Activated naive CD4-positive, alpha-beta T cell treated with anti-CD3 and anti-CD28 coated beads, Interleukin-2, amount 10 ng/mL, durations not matched to agents 7 days and 5 days (primary cell): ENCODE data around the gene JAG2.

Experiments used
- CTCF ChIA-PET: fragments of 350-600 bp; sonication (Branson Sonifier 250); formaldehyde crosslinking; loops from one replicate; lab custom pipeline; 2021; ENCODE audit warnings: antibody characterized with exemption; lab: Charles Lee
- DNase-seq: peaks from one replicate; pipeline ENCODE4 v3.0.0-alpha.2; 2020
- H3K27ac Mint-ChIP-seq: one replicate; pipeline ENCODE4 v1.8.0; 2021; ENCODE audit warnings: mild to moderate bottlenecking, moderate library complexity, mixed read lengths
- H3K27me3 Mint-ChIP-seq: one replicate; pipeline ENCODE4 v1.8.0; 2021; ENCODE audit warnings: mild to moderate bottlenecking, mixed read lengths
- H3K36me3 Mint-ChIP-seq: one replicate; pipeline ENCODE4 v1.8.0; 2021; ENCODE audit warnings: mixed read lengths
- H3K4me1 Mint-ChIP-seq: one replicate; pipeline ENCODE4 v1.8.0; 2021; ENCODE audit warnings: mixed read lengths
- H3K4me3 Mint-ChIP-seq: one replicate; pipeline ENCODE4 v1.8.0; 2021; ENCODE audit warnings: mild to moderate bottlenecking, moderate library complexity, mixed read lengths
- H3K9me3 Mint-ChIP-seq: one replicate; pipeline ENCODE4 v1.8.0; 2021; ENCODE audit warnings: mixed read lengths

JAG2 gene

DNA sequence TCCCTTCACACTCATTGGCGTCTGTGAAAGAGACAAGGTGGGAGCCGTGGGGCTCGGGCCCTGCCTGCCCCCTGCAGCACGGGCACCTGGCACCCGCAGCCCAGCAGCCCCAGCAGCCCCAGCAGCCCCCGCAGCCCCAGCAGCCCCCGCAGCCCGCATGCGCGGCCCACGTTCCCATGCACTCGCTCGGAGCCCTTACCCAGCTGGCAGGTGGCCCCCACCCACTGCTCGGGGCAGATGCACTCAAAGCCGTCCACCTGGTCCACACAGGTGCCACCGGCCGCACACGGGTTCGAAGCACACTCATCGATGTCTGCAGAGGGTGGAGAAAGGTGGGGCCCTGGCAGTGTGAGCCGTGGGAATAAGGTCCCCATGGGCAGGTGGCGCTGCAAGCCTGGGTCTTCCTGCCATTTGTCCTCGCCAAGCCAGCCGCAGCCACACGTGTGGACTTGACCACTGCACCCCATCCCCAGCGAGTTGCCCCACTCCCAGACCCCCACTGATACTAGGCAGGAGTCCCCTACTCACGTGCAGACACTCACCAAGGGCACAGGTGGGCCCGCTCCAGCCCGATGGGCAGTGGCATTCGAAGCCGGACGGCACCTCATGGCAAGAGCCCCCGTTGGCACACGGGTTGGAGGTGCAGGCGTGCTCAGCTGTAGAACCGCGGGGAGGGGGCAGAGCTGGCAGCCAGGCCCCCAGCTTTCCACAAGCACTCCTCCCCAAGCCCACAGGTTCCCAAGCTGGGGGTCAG is 17.3 kb downstream of the JAG2 start:
- no peaks in the 10 kb centered on the region for H3K36me3 Mint-ChIP-seq
- peaks cover 1% of the 10 kb centered on the region for H3K27me3 Mint-ChIP-seq
- H3K27ac Mint-ChIP-seq = no peak overlapping the region
- no peaks in the 10 kb centered on the region for H3K4me1 Mint-ChIP-seq
- no peak overlapping the region for H3K4me3 Mint-ChIP-seq
- peak; percentile 12 for DNase-seq
- CTCF ChIA-PET = no interaction called here
- H3K9me3 Mint-ChIP-seq = no peaks in the 10 kb centered on the region

DNA sequence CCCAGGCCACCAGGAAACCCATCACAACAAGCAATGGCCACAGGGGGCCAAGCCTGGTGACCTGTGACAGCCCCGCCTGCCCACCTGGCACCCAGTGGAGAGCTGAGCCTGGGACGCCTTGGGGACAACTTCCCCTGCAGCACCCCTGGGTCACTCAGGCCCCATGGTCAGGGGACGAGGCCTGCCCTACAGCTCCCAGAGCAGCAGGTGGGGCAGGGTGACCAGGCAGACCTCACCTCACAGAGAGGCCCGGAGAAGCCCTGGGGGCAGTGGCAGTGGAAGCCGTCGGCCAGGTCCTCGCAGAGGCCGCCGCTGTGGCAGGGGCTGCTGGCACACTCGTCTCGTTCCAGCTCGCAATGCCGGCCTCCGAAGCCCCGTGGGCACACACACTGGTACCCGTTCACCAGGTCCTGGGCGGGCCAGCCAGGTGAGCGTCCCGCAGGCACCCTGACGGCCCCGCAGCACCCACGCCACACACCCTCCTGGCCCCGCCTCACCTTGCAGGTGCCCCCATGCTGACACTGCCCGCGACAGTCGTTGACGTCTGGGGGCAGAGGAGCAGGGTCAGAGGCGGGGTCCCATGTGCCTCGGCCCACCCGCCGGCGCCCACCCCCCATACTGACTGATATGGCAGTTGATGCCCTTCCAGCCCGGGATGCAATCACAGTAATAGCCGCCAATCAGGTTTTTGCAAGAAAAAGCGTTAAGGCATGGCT is 18.1 kb downstream of the JAG2 start:
- no peaks in the 10 kb centered on the region for H3K9me3 Mint-ChIP-seq
- no peak overlapping the region for H3K27ac Mint-ChIP-seq
- CTCF ChIA-PET = no interaction called here
- DNase-seq = peak; percentile 18
- H3K4me1 Mint-ChIP-seq = no peaks in the 10 kb centered on the region
- H3K27me3 Mint-ChIP-seq = no peaks in the 10 kb centered on the region
- H3K36me3 Mint-ChIP-seq = no peaks in the 10 kb centered on the region
- H3K4me3 Mint-ChIP-seq = no peak overlapping the region

DNA sequence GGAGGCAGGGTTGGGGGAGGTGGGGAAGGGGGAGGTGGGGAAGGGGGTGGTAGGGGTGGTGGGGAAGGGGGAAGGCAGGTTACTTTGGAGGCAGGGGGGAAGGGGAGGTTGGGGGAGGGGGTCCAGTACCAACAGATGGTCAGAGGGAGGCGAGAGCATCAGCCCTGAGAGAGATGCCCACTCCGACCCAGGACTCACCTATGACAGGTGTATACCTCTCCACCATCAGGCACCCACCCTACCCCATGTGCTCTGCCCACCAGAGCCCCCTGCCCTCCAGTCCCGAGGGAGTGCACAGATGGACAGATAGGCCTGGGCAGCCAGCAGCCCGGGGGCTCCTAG is 18.6 kb downstream of the JAG2 start:
- no peaks in the 10 kb centered on the region for H3K36me3 Mint-ChIP-seq
- H3K9me3 Mint-ChIP-seq = no peaks in the 10 kb centered on the region
- CTCF ChIA-PET = no interaction called here
- DNase-seq = peak; percentile 14
- no peaks in the 10 kb centered on the region for H3K4me1 Mint-ChIP-seq
- H3K27ac Mint-ChIP-seq = no peak overlapping the region
- no peak overlapping the region for H3K4me3 Mint-ChIP-seq
- H3K27me3 Mint-ChIP-seq = no peaks in the 10 kb centered on the region

DNA sequence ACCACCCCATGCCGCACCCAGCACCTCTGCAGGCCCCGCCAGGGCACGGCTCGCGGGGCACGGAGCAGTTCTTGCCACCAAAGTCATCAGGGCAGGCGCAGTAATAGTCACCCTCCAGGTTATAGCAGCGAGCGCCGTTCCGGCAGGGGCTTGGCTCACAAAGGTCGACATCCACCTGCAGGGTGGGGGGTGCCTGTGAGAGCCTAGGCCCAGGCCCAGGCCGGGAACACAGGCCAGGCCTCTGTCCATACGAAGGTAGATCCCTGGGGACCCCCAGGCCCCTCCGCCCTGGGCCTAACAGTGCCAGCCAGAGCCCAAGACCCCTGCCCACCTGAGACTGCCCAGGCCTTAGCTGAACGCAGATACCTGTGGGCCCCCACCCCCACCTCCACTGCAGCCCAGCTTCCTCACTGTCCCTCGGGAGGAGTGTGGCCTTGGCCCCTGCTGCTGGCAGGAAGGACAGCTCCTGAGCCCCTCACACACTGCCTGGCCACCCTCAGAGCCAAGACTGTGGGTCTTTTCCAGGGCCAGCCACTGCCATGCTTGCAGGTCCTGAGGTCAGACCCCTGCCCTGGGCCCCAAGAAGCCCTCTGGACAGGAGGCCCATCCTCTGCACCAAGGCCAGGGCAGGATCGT is 19.3 kb downstream of the JAG2 start:
- CTCF ChIA-PET = no interaction called here
- no peak overlapping the region for H3K27ac Mint-ChIP-seq
- H3K9me3 Mint-ChIP-seq = no peaks in the 10 kb centered on the region
- no peaks in the 10 kb centered on the region for H3K4me1 Mint-ChIP-seq
- H3K27me3 Mint-ChIP-seq = no peaks in the 10 kb centered on the region
- DNase-seq = peak; percentile 14
- H3K36me3 Mint-ChIP-seq = no peaks in the 10 kb centered on the region
- no peak overlapping the region for H3K4me3 Mint-ChIP-seq

DNA sequence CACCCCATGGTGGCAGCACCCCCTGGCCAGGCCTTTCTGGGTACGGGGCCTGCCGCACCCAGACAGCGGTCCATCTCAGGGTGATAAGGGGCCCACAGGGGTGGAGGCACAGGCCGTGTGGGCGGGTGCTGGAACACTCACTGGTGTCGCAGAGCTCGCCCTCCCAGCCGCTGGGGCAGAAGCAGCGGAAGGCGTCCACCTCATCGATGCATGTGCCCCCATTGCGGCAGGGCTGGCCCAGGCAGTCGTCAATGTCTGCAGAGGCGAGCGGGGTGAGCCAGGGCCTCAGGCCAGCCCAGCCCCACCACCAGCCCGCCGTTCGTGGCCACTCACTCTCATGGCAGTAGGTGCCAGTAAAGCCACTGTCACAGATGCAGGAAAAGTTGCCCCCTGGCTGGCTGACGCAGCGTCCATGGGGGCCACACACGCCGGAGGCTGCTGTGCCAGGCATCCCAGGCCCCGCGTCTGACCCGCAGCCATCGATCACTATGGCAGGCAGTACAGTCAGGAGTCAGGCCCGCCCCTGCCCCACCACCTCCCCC is 19.9 kb downstream of the JAG2 start:
- Mint-ChIP-seq H3K36me3 (no peaks in the 10 kb centered on the region), H3K4me3 (no peak overlapping the region), H3K9me3 (no peaks in the 10 kb centered on the region), H3K27ac (no peak overlapping the region), H3K27me3 (no peaks in the 10 kb centered on the region), H3K4me1 (no peaks in the 10 kb centered on the region)
- no peak for DNase-seq
- CTCF ChIA-PET = no interaction called here

DNA sequence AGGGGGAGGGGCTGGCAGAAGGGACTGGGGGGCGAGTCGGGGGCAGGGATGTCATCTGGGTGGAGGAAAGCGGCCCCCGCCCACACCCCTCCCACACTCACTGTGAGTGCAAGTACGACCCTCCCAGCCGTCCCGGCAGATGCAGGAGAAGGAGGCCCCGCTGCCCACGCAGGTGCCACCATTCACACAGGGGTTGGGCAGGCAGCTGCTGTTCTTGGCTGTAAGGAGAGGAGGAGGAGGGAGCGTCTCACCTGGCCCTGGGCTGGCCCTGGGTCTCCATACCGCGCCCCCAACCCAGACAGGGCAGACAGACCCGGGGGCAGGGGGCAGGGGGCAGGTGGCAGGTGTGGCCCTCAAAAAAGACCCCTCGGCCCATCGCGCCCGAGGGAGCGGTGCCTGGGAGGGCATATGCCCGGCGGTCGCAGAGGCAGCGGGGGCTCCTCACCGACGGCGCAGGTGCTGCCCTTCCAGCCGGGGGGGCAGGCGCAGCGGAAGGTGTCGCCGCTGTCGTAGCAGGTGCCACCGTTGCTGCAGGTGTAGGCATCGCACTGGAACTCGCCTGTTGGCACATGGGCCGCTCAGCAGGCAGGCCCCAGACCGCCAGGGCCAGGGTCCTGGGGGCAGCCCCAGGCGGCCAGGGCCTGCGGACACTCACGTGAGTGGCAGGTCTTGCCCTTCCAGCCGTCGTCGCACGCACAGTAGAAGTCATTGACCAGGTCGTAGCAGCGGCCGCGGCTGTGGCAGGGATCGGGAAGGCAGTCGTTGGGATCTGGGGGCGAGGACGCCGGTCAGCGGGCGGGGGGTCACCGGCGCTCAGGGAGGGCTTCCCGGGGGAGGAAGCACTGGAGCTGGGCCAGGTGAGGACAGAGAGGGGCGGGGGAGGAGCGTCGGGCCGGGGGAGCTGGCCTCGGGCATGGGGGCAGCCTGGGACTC is 20.6 kb downstream of the JAG2 start:
- DNase-seq = peak; percentile 17
- no peak overlapping the region for H3K4me3 Mint-ChIP-seq
- H3K4me1 Mint-ChIP-seq = no peaks in the 10 kb centered on the region
- no peaks in the 10 kb centered on the region for H3K27me3 Mint-ChIP-seq
- CTCF ChIA-PET = no interaction called here
- H3K27ac Mint-ChIP-seq = no peak overlapping the region
- no peaks in the 10 kb centered on the region for H3K9me3 Mint-ChIP-seq
- no peaks in the 10 kb centered on the region for H3K36me3 Mint-ChIP-seq

DNA sequence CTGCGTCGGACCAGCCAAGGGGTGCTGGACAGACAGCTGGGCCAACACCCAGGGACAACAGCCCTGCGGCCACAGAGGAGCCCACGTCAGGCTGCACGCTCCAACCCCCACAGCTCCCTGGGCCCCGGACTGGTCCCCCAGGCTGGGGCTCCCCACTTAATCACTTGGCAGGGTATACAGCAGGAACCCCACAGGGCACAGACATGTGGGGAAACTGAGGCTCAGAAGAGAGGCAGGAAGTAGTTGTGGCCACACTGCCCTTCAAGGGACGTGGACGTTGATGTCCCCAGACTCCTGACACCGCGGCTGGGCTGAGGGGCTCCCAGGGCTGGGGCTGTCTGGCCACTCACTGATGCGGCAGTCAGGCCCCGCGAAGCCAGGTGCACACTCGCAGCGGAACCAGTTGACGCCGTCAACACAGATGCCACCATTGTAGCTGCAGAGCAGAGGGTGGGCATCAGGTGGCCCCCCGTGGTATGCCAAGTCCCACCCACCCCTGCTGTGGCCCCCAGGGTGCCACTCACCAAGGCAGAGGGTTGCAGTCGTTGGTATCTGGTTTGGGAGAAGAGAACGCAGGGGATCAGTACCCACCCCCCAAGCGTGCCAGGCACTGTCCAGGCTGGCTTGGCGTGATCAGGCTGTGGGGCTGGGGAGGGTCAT is 21.5 kb downstream of the JAG2 start:
- Mint-ChIP-seq H3K27ac (no peak overlapping the region), H3K36me3 (no peaks in the 10 kb centered on the region), H3K4me1 (no peaks in the 10 kb centered on the region), H3K27me3 (no peaks in the 10 kb centered on the region), H3K4me3 (no peak overlapping the region), H3K9me3 (peaks cover 3% of the 10 kb centered on the region)
- CTCF ChIA-PET = no interaction called here
- DNase-seq = peak; percentile 17

DNA sequence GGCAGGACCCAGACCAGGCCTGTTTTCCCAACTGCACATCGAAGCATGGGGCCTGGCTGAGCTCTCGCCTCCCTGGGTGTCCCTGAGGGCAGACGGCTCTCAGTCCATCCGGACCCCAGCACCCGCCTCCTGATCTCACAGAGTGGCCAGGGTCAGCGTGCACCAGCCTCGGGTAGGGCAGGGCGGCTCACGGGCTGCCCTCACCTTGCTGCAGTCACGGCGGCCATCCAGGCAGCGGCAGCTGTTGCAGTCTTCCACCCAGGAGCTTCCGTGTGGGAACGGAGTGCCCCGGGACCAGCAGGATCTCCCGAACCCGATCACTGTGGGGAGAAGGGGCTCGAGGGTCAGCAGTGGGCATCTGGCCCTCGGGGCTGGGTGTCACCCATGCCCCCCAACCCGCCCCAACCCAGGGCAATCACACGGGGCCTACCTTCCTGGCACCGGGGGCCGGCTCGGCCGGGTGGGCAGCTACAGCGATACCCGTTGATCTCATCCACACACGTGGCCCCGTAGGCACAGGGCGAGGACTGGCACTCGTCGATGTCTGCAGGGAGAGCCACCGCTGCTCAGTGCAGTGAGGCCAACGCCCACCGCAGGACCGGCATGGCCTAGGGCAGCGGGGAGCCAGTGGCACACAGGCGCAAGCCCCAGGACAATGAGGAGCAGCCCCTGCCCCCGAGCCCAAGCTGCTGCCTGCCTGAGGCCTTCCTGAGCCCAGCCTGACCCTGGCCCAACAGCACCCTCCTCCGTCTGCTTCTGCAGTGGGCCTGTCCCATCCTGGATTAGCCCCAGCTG is 22.2 kb downstream of the JAG2 start:
- CTCF ChIA-PET = no interaction called here

DNA sequence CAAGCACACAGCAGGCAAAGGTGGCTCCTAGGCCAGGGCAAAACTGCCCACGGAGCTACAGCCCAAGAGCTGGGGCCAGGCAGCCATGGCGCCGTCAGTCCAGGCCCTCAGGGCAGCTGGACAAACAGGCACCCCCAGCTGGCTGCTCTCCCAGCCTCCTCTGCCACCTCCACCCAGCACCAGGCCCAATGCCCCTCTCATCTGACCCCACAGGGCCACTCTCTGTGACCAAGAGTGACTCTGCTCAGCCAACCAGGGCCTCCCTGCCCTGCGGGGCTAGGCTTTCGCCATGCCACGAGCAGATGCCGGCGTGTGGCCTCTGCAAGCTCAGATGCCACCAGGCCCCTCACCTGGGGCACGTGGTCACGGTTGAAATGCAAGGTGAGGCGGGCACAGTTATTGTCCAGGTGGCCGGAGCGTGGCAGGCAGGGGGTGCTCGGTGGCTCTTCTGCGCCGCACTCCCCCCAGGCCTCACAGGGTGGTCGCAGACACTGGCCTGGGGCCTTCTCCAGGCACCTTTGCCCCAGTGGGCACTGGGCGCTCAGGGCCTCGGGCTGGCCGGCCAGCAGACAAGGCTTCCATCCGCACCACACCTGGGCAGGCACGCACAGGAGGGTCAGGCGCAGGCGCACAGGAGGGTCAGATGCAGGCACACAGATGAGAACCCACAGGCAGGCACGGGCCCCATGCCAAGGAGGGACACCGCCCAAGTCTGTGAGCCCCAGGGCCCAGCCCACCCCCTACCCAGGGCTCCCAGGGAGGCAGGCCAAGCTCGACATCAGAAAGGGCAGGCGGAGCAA is 23.0 kb downstream of the JAG2 start:
- no peaks in the 10 kb centered on the region for H3K36me3 Mint-ChIP-seq
- no peak overlapping the region for H3K27ac Mint-ChIP-seq
- peak; percentile 6 for DNase-seq
- no peaks in the 10 kb centered on the region for H3K27me3 Mint-ChIP-seq
- H3K4me1 Mint-ChIP-seq = no peaks in the 10 kb centered on the region
- CTCF ChIA-PET = no interaction called here
- H3K4me3 Mint-ChIP-seq = no peak overlapping the region
- H3K9me3 Mint-ChIP-seq = peaks cover 12% of the 10 kb centered on the region

More for the DNA sequence above, 22.2 kb downstream of the JAG2 start:
- H3K27ac Mint-ChIP-seq = no peak overlapping the region
- no peaks in the 10 kb centered on the region for H3K36me3 Mint-ChIP-seq
- H3K4me3 Mint-ChIP-seq = no peak overlapping the region
- no peaks in the 10 kb centered on the region for H3K27me3 Mint-ChIP-seq
- H3K9me3 Mint-ChIP-seq = peaks cover 6% of the 10 kb centered on the region
- peak; percentile 17 for DNase-seq
- no peaks in the 10 kb centered on the region for H3K4me1 Mint-ChIP-seq

DNA sequence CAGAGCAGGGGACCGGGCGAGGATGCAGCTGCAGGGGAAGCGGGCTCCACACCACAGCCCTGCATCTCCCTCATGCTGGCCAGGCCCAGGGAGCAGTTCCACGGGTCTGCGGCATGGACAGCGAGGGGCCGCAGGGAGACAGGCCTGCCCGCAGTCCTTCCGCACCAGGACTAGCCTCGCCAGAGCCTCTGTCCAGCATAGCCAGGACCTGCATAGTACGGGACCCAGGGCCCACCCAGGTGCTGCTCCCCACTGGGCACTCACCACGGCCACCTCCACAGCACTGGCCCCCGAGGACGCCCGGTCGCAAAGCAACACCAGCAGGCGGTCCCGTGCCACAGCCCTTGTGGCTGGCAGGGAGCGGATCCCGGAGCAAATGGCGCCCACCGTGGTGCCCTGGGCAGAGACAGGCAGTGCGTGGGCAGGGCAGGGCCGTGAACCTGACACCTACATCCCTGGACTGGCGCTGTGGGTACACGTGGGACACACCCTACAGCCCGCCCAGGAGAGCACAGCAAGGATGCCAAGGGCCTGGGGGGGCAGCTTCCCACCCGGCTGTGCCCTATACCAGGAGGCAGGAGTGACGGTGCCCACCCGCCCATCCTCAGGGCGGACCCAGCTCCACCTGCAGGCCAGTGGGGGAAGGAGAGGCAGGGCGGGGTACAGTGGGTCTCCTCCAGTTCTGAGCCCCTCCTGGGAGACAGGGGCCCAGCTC is 23.8 kb downstream of the JAG2 start:
- H3K4me3 Mint-ChIP-seq = no peak overlapping the region
- H3K27me3 Mint-ChIP-seq = no peaks in the 10 kb centered on the region
- H3K9me3 Mint-ChIP-seq = peaks cover 16% of the 10 kb centered on the region
- no peaks in the 10 kb centered on the region for H3K4me1 Mint-ChIP-seq
- CTCF ChIA-PET = no interaction called here
- no peak overlapping the region for H3K27ac Mint-ChIP-seq
- no peaks in the 10 kb centered on the region for H3K36me3 Mint-ChIP-seq
- DNase-seq = no peak

DNA sequence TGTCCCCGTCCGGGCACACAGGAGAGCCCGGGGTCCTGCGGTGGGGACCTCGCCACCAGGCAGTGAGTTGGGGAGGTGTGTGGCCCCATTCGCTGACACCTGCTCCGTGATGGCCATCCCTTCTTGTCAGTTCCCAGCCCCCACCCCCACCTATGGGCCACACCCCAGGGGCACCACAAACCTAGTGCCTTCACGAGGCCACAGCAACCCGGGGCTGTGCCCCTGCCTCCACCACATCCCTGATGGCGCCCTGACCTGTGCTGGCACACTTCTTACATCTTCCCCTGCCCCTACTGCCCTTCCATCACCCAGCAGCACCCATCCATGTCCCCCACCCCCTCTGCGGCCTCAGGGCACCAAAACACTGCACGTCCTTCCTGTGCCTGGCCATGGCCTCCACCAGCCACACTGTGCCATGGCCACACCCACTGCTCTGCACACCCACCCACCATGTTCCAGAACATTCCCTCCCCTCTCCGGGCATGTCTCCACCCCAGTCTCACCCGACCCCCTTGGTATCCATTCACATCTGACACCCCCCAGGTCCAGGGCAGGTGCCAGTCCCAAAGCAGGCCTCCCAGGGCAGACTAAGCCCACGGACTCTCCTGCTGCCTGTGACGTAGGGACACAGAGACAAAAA is 24.4 kb downstream of the JAG2 start:
- CTCF ChIA-PET = no interaction called here
- H3K9me3 Mint-ChIP-seq = peaks cover 19% of the 10 kb centered on the region
- H3K27me3 Mint-ChIP-seq = no peaks in the 10 kb centered on the region
- H3K27ac Mint-ChIP-seq = no peak overlapping the region
- no peaks in the 10 kb centered on the region for H3K36me3 Mint-ChIP-seq
- H3K4me1 Mint-ChIP-seq = no peaks in the 10 kb centered on the region
- DNase-seq = no peak
- H3K4me3 Mint-ChIP-seq = no peak overlapping the region
